M059J (cell line): ENCODE results near the gene HOOK1. TPM values are rescaled to one million over a fixed set of nuclear protein-coding genes. Genes with fewer than 3 reads are reported as not detected.

Source experiments
- total RNA-seq: library from RNA; depleted of rRNA; stranded (reverse); fragments of >200 nt; shearing (Covaris generic); gene quantifications from 2 replicates; pipeline ENCODE4 v1.2.3, GENCODE V29; 2014; rRNA removed

The HOOK1 gene
- total RNA-seq, 1 experiment from 2014 or later: 0.07 TPM

Other genes starting within 250 kb of the HOOK1 start
- 1.7 and 3.2 TPM in 2 replicates for gene CYP2J2, start 111.8 kb downstream of the HOOK1 start, total RNA-seq